Lower lobe of right lung (tissue), 2 donors: ENCODE data around the gene CEP97. TPM values are rescaled to one million over a fixed set of nuclear protein-coding genes. Genes with fewer than 3 reads are reported as not detected.
A peak's percentile ranks its signal among the peaks of the same experiment; 100 is the strongest.
"Not testable (repeated sequence)": the region's sequence is repeated elsewhere in the genome, so short reads cannot be mapped to it uniquely, and the experiment has no call there.

Source experiments
- ATAC-seq, 2 donors: fragments of 200-7000 bp; cut with Tn5 transposase; one replicate each; pipeline ENCODE4 v1.9.1; 2020 to 2022; ENCODE audit warnings: mild to moderate bottlenecking in 2 of 2, moderate library complexity in 2 of 2
- DNase-seq: peaks from one replicate; pipeline ENCODE4 v3.0.0-alpha.2; 2020
- H3K27ac ChIP-seq: fragments of 200-600 bp; one replicate; pipeline ENCODE4 v1.8.0; 2022
- H3K27me3 ChIP-seq: fragments of 200-600 bp; one replicate; pipeline ENCODE4 v1.8.0; 2022; ENCODE audit warnings: low read depth
- H3K36me3 ChIP-seq: fragments of 200-600 bp; one replicate; pipeline ENCODE4 v1.8.0; 2022; ENCODE audit warnings: mild to moderate bottlenecking
- H3K4me1 ChIP-seq: fragments of 200-600 bp; one replicate; pipeline ENCODE4 v1.8.0; 2022
- H3K4me3 ChIP-seq: fragments of 200-600 bp; one replicate; pipeline ENCODE4 v1.8.0; 2022; ENCODE audit warnings: mild to moderate bottlenecking
- H3K9me3 ChIP-seq: fragments of 200-600 bp; one replicate; pipeline ENCODE4 v1.8.0; 2022
- CTCF ChIP-seq: fragments of 200-600 bp; IDR thresholded peaks from one replicate; pipeline ENCODE4 v1.8.0; 2022; ENCODE audit warnings: antibody characterized with exemption, mild to moderate bottlenecking
- intact Hi-C: fragments of 100-400 bp; cut with DNase I; formaldehyde crosslinking; loops from one replicate; pipeline ENCODE4 v1.11.0; 2022
- total RNA-seq: library from RNA; stranded (reverse); fragmentation: NEBNext Ultra II Directional; extraction: Animal tissue kit (Norgen Biotek cat#: 25700); gene quantifications from one replicate; pipeline ENCODE4 v1.2.1, GENCODE V29; 2021
- donor health status: DM: no; HTN: yes; CAD: no; lungs with severe emphysema.

The CEP97 gene
- total RNA-seq, 1 donor from 2014 or later, result 8.0 TPM

DNA sequence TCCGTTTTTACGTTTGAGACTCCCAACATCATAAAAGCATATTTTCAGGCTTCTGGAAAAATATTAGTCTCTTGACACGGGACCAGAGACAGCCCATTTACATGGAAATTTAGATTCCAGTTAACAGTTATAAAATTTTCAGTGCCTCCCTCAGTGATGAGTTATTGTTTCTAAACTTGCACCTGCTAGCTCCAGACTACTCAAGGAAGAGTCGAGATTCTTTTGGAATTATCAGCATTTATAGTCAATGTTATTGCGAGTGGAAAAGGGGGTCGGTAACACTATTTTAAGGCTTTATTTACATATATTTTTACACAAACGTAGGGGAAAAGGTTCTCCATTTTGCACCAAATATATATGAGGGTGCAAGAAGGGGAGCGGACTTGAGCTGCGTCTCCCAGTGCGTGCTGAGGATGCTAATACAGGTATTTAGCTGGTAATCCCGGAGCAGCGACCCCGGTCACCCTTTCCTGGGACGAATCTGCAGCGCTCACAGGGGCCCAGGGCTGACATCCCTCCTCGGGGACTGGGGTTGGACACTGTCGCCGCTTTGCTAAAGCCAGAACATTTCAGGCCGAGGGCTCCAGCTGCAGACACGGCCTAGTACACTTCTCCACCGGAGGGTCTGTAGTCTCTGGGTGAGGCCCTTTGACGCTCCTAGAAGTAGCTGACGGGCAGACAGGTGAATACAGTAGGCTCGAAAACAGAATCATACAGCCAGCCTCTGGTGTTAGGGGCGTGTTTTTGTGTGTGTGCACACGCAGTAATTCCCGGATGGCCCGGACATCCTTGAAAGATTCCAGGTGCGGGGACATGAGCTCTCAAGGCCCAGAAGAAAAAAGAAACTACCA is 46.8 kb upstream of the CEP97 start:
- H3K27ac ChIP-seq, result peak overlapping the region; percentile 98
- peaks cover 40% of the 10 kb centered on the region for H3K36me3 ChIP-seq
- no peaks in the 10 kb centered on the region for H3K9me3 ChIP-seq
- H3K27me3 ChIP-seq, result no peaks in the 10 kb centered on the region
- H3K4me3 ChIP-seq, result peak overlapping the region; percentile 98
- intact Hi-C loops, result no loop called here
- DNase-seq, result no peak
- H3K4me1 ChIP-seq, result peaks cover 40% of the 10 kb centered on the region
- no peak for TF ChIP-seq CTCF
- ATAC-seq, result no peak

DNA sequence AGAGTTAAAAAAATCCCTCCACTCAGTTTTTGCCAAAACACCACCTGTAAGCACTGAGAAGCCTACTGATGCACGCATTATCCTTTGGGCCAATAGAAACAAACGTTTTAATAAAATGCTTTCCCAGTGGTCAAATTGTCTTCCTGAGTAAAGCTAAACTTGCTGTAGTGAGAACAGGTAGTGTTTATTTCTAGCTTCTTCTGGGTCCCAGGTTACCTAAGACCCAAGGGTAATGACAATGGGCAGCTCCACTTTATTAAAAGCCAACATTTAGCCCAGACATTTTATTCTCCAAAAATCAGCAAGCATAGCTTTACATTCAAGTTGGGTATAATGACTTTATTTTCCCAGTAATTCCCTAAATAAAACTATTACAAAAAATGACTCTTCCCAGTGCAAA is 45.6 kb upstream of the CEP97 start:
- H3K27ac ChIP-seq, ATAC-seq, intact Hi-C loops, DNase-seq, H3K4me3 ChIP-seq, H3K27me3 ChIP-seq, H3K9me3 ChIP-seq: not testable (repeated sequence)
- H3K4me1 ChIP-seq, result peaks cover 43% of the 10 kb centered on the region
- peaks cover 52% of the 10 kb centered on the region for H3K36me3 ChIP-seq

- ATAC-seq, result no peak
- Histone ChIP-seq H3K27ac (no peak overlapping the region), H3K27me3 (no peaks in the 10 kb centered on the region), H3K36me3 (peaks cover 68% of the 10 kb centered on the region), H3K4me3 (no peak overlapping the region), H3K4me1 (peaks cover 45% of the 10 kb centered on the region), H3K9me3 (no peaks in the 10 kb centered on the region)
- TF ChIP-seq CTCF, result no peak
- DNase-seq, result no peak
- intact Hi-C loops, result no loop called here
Measured at GRCh38 chr3:101680466-101680865, 43.9 kb upstream of the CEP97 start.

- Histone ChIP-seq H3K27ac (peak overlapping the region; percentile 94), H3K4me1 (peaks cover 54% of the 10 kb centered on the region), H3K4me3 (peak overlapping the region; percentile 81), H3K36me3 (peaks cover 54% of the 10 kb centered on the region), H3K9me3 (no peaks in the 10 kb centered on the region), H3K27me3 (no peaks in the 10 kb centered on the region)
- TF ChIP-seq CTCF, result no peak
- no peak for DNase-seq
- intact Hi-C loops, result no loop called here
- ATAC-seq, result no peak
Measured at GRCh38 chr3:101685050-101685400, 39.4 kb upstream of the CEP97 start.

DNA sequence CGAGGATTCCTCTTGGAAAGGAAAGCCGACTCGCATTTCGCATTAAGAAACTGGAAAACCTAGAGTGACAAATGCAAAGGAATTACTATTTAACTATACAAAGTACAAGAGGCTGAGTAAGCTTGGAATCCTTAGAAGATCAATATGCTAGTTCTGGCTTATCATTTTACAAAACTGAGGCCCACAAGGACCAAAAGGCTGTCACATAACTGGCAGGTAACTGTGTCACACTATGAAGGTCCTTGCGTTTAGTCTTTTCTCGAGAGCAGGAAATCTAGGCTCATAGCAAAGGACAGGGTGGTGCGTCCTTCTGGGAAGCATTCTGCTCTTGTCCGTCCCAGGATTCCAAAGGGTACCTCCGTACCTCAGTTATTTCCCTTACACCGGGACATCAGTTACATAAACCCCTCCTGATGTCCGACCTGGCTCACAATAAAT is 38.5 kb upstream of the CEP97 start:
- DNase-seq (no peak), ATAC-seq (peak; percentile 8 to 13)
- peaks cover 46% of the 10 kb centered on the region for H3K36me3 ChIP-seq
- peak overlapping the region; percentile 94 for H3K27ac ChIP-seq
- peak overlapping the region; percentile 81 for H3K4me3 ChIP-seq
- H3K9me3 ChIP-seq, result no peaks in the 10 kb centered on the region
- no peaks in the 10 kb centered on the region for H3K27me3 ChIP-seq
- intact Hi-C loops, result no loop called here
- TF ChIP-seq CTCF, result no peak
- peaks cover 63% of the 10 kb centered on the region for H3K4me1 ChIP-seq
